SK-N-SH treated with all-trans-retinoic acid at 6 μM for 48 hours (cell line): ENCODE data around the gene CPNE2.

ENCODE experiments used
- ATAC-seq: fragments of 200-7000 bp; cut with Tn5 transposase; 3 replicates; pipeline ENCODE4 v1.9.1; 2020; ENCODE audit warnings: mild to moderate bottlenecking, moderate library complexity
- BACH2 ChIP-seq: fragments of 250-450 bp; sonication (Bioruptor Pico); IDR thresholded peaks from 2 replicates; pipeline ENCODE4 v1.9.0; 2021; ENCODE audit warnings: mild to moderate bottlenecking, borderline replicate concordance
- CSDC2 ChIP-seq: fragments of 250-450 bp; sonication (Bioruptor Pico); IDR thresholded peaks from 2 replicates; pipeline ENCODE4 v1.5.0; 2020; ENCODE audit warnings: mild to moderate bottlenecking, moderate library complexity
- ESRRG ChIP-seq: fragments of 250-450 bp; sonication (Bioruptor Pico); IDR thresholded peaks from 2 replicates; pipeline ENCODE4 v1.6.1; 2021; ENCODE audit warnings: mild to moderate bottlenecking
- ISL1 ChIP-seq: fragments of 250-450 bp; sonication (Bioruptor Pico); IDR thresholded peaks from 2 replicates; pipeline ENCODE4 v2.1.2; 2022; ENCODE audit warnings: mild to moderate bottlenecking, moderate library complexity
- OSR1 ChIP-seq: fragments of 250-450 bp; sonication (Bioruptor Pico); IDR thresholded peaks from 2 replicates; pipeline ENCODE4 v1.8.0; 2022; ENCODE audit warnings: moderate library complexity, mild to moderate bottlenecking, inconsistent platforms
- PPARA ChIP-seq: fragments of 250-450 bp; sonication (Bioruptor Pico); IDR thresholded peaks from 2 replicates; pipeline ENCODE4 v1.5.0; 2020; ENCODE audit warnings: mild to moderate bottlenecking, borderline replicate concordance
- SNAI2 ChIP-seq: fragments of 250-450 bp; sonication (Bioruptor Pico); IDR thresholded peaks from 2 replicates; pipeline ENCODE4 v1.5.0; 2020; ENCODE audit warnings: mild to moderate bottlenecking, moderate library complexity
- TCF4 ChIP-seq: fragments of 250-450 bp; sonication (Bioruptor Pico); IDR thresholded peaks from 2 replicates; pipeline ENCODE4 v1.8.0; 2021; ENCODE audit warnings: mild to moderate bottlenecking, moderate library complexity, borderline replicate concordance
- ZC3H10 ChIP-seq: fragments of 250-450 bp; sonication (Bioruptor Pico); IDR thresholded peaks from 2 replicates; pipeline ENCODE4 v1.5.1; 2021; ENCODE audit warnings: mild to moderate bottlenecking, moderate library complexity
- ZFP3 ChIP-seq: fragments of 250-450 bp; sonication (Bioruptor Pico); IDR thresholded peaks from 2 replicates; pipeline ENCODE4 v1.5.0; 2020; ENCODE audit warnings: mild to moderate bottlenecking, moderate library complexity
- ZNF565 ChIP-seq: fragments of 450-650 bp; formaldehyde crosslinking; conservative IDR thresholded peaks from 2 replicates; pipeline ENCODE4 v1.5.0; 2020; ENCODE audit warnings: low read depth, mild to moderate bottlenecking, moderate library complexity
- ZNF70 ChIP-seq: fragments of 450-650 bp; formaldehyde crosslinking; IDR thresholded peaks from 2 replicates; pipeline ENCODE4 v1.5.0; 2020; ENCODE audit warnings: mild to moderate bottlenecking, moderate library complexity
- ZNF8 ChIP-seq: fragments of 450-650 bp; formaldehyde crosslinking; IDR thresholded peaks from 2 replicates; pipeline ENCODE4 v1.5.0; 2020; ENCODE audit warnings: mild to moderate bottlenecking, moderate library complexity
- TF ChIP-seq, protein P1 (sequence below): fragments of 250-450 bp; sonication (Bioruptor Pico); IDR thresholded peaks from 2 replicates; pipeline ENCODE4 v1.5.1; 2021; ENCODE audit warnings: mild to moderate bottlenecking, moderate library complexity
- TF ChIP-seq, protein P2 (sequence below): fragments of 250-450 bp; sonication (Bioruptor Pico); IDR thresholded peaks from 2 replicates; pipeline ENCODE4 v1.8.0; 2020; ENCODE audit warnings: mild to moderate bottlenecking, moderate library complexity, borderline replicate concordance
- TF ChIP-seq, protein P3 (sequence below): fragments of 250-450 bp; sonication (Bioruptor Pico); IDR thresholded peaks from 2 replicates; pipeline ENCODE4 v1.8.0; 2021; ENCODE audit warnings: low read depth, mild to moderate bottlenecking, moderate library complexity, borderline replicate concordance
- TF ChIP-seq, protein P4 (sequence below): fragments of 250-450 bp; sonication (Bioruptor Pico); IDR thresholded peaks from 2 replicates; pipeline ENCODE4 v1.5.1; 2020; ENCODE audit warnings: low read depth, mild to moderate bottlenecking, moderate library complexity
- TF ChIP-seq, protein P5 (sequence below): fragments of 250-450 bp; sonication (Bioruptor Pico); IDR thresholded peaks from 2 replicates; pipeline ENCODE4 v1.5.0; 2020; ENCODE audit warnings: mild to moderate bottlenecking, moderate library complexity

The CPNE2 gene

DNA sequence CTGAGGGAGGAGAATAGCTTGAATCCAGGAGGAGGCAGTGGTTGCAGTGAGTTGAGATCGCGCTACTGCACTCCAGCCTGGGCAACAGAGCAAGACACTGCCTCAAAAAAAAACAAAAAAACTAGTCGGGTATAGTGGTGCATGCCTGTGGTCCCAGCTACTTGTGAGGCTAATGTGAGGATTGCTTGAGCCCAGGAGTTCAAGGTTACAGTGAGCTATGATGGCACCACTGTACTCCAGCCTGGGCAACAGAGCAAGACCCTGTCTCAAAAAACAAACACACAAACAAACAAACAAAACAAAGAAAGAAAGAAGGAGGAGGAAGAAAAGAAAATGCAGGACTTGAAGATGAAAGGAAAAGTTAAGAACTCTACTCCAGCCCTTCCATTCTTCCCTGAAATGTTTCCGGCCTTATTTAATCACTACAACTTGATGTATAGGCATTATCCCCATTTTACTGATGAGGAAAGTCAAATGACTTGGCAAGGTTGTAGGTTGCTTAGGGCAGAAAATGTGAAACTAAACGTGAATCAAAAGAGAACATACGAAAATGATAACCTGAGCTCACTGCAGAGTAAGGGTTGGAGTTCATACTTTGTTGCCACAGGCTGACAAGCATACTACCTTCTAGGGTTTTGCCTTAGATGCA lies 63.4 kb downstream of the CPNE2 start:
- TF ChIP-seq PPARA (CRISPR knock-in tag) = no peak
- TF ChIP-seq ESRRG = no peak
- TF ChIP-seq ZNF70 (CRISPR knock-in tag) = no peak
- TF ChIP-seq CSDC2 = no peak
- TF ChIP-seq OSR1 (CRISPR knock-in tag) = no peak
- no peak for ATAC-seq

DNA sequence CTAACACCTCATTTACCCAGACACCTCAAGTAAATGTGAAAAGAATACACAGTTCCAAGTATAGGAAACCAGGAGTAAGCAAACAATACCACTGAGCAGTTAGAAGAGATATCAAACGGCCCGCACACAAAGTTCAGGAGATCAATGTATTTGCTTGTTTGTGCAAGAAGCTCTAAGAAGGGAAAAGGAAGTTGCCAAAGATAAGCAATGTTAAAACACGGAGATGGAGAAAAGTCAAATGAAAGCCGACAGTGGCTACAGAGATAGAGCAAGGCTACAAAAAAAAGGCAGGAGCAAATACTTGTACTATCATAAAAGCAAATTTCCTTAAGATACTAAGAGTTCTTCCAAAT lies 63.9 kb downstream of the CPNE2 start:
- TF ChIP-seq ZFP3 (CRISPR knock-in tag) = no peak
- TF ChIP-seq, protein P1, sequence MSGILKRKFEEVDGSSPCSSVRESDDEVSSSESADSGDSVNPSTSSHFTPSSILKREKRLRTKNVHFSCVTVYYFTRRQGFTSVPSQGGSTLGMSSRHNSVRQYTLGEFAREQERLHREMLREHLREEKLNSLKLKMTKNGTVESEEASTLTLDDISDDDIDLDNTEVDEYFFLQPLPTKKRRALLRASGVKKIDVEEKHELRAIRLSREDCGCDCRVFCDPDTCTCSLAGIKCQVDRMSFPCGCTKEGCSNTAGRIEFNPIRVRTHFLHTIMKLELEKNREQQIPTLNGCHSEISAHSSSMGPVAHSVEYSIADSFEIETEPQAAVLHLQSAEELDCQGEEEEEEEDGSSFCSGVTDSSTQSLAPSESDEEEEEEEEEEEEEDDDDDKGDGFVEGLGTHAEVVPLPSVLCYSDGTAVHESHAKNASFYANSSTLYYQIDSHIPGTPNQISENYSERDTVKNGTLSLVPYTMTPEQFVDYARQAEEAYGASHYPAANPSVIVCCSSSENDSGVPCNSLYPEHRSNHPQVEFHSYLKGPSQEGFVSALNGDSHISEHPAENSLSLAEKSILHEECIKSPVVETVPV (CRISPR knock-in tag) = no peak
- TF ChIP-seq, protein P2, sequence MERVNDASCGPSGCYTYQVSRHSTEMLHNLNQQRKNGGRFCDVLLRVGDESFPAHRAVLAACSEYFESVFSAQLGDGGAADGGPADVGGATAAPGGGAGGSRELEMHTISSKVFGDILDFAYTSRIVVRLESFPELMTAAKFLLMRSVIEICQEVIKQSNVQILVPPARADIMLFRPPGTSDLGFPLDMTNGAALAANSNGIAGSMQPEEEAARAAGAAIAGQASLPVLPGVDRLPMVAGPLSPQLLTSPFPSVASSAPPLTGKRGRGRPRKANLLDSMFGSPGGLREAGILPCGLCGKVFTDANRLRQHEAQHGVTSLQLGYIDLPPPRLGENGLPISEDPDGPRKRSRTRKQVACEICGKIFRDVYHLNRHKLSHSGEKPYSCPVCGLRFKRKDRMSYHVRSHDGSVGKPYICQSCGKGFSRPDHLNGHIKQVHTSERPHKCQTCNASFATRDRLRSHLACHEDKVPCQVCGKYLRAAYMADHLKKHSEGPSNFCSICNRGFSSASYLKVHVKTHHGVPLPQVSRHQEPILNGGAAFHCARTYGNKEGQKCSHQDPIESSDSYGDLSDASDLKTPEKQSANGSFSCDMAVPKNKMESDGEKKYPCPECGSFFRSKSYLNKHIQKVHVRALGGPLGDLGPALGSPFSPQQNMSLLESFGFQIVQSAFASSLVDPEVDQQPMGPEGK = no peak
- TF ChIP-seq BACH2 (CRISPR knock-in tag) = no peak
- no peak for TF ChIP-seq PPARA (CRISPR knock-in tag)
- TF ChIP-seq, protein P3, sequence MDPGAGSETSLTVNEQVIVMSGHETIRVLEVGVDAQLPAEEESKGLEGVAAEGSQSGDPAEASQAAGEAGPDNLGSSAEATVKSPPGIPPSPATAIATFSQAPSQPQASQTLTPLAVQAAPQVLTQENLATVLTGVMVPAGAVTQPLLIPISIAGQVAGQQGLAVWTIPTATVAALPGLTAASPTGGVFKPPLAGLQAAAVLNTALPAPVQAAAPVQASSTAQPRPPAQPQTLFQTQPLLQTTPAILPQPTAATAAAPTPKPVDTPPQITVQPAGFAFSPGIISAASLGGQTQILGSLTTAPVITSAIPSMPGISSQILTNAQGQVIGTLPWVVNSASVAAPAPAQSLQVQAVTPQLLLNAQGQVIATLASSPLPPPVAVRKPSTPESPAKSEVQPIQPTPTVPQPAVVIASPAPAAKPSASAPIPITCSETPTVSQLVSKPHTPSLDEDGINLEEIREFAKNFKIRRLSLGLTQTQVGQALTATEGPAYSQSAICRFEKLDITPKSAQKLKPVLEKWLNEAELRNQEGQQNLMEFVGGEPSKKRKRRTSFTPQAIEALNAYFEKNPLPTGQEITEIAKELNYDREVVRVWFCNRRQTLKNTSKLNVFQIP = no peak
- TF ChIP-seq, protein P4, sequence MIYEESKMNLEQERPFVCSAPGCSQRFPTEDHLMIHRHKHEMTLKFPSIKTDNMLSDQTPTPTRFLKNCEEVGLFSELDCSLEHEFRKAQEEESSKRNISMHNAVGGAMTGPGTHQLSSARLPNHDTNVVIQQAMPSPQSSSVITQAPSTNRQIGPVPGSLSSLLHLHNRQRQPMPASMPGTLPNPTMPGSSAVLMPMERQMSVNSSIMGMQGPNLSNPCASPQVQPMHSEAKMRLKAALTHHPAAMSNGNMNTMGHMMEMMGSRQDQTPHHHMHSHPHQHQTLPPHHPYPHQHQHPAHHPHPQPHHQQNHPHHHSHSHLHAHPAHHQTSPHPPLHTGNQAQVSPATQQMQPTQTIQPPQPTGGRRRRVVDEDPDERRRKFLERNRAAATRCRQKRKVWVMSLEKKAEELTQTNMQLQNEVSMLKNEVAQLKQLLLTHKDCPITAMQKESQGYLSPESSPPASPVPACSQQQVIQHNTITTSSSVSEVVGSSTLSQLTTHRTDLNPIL (CRISPR knock-in tag) = no peak
- no peak for TF ChIP-seq ESRRG
- TF ChIP-seq ISL1 = no peak
- TF ChIP-seq SNAI2 = no peak
- no peak for TF ChIP-seq ZC3H10 (CRISPR knock-in tag)
- no peak for ATAC-seq

DNA sequence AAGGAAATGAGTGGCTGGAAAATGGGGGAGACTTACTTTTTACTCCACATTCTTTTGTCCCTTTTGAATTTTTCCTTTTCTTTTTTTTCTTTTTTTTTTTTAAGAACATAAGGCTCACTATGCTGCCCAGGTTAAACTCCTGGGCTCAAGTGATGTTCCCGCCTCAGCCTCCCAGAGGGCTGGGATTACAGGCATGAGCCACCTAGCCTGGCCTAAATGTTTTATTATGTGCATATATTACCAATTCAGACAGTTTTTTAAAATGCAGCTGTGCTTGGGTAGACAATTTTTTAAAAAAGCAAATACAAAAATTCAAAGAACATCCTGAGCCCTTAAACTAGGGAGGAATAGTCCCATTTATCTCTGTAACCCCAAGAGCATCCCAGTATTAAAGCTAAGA lies 65.2 kb downstream of the CPNE2 start:
- ATAC-seq = no peak
- TF ChIP-seq, protein P3 = no peak
- no peak for TF ChIP-seq ZC3H10 (CRISPR knock-in tag)
- TF ChIP-seq TCF4 = no peak
- TF ChIP-seq ZNF70 (CRISPR knock-in tag) = no peak
- no peak for TF ChIP-seq ZNF8 (CRISPR knock-in tag)
- no peak for TF ChIP-seq ZFP3 (CRISPR knock-in tag)

DNA sequence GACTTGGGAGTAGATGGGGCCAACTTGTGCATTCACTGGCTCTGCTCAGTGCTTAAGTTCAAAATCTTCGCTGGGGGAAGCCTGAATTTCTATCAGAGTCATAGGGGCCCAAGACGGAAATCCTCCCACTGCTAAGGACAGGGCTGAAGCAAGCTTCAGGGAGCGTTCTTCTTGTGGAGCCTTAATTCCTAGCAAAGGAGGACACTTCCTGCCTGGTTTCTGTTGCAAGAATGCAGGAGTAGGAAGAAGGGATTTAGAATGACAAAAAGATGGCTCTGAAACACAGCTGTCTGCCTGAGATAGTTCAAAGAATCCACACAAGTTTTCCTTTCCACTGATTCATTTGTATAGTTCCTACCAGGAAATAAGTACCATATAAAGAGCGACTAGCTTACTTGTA lies 67.1 kb downstream of the CPNE2 start:
- no peak for ATAC-seq
- TF ChIP-seq BACH2 (CRISPR knock-in tag) = no peak
- TF ChIP-seq ZNF565 (CRISPR knock-in tag) = no peak
- no peak for TF ChIP-seq PPARA (CRISPR knock-in tag)
- TF ChIP-seq, protein P5, sequence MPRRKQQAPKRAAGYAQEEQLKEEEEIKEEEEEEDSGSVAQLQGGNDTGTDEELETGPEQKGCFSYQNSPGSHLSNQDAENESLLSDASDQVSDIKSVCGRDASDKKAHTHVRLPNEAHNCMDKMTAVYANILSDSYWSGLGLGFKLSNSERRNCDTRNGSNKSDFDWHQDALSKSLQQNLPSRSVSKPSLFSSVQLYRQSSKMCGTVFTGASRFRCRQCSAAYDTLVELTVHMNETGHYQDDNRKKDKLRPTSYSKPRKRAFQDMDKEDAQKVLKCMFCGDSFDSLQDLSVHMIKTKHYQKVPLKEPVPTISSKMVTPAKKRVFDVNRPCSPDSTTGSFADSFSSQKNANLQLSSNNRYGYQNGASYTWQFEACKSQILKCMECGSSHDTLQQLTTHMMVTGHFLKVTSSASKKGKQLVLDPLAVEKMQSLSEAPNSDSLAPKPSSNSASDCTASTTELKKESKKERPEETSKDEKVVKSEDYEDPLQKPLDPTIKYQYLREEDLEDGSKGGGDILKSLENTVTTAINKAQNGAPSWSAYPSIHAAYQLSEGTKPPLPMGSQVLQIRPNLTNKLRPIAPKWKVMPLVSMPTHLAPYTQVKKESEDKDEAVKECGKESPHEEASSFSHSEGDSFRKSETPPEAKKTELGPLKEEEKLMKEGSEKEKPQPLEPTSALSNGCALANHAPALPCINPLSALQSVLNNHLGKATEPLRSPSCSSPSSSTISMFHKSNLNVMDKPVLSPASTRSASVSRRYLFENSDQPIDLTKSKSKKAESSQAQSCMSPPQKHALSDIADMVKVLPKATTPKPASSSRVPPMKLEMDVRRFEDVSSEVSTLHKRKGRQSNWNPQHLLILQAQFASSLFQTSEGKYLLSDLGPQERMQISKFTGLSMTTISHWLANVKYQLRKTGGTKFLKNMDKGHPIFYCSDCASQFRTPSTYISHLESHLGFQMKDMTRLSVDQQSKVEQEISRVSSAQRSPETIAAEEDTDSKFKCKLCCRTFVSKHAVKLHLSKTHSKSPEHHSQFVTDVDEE (CRISPR knock-in tag) = no peak
- no peak for TF ChIP-seq ZNF70 (CRISPR knock-in tag)
- TF ChIP-seq, all 23 proteins: peak for 0
